ENCODE results near the gene CLCN7. TPM values are rescaled to one million over a fixed set of nuclear protein-coding genes. Genes with fewer than 3 reads are reported as not detected.

The CLCN7 gene
- total and polyA plus RNA-seq, 2 experiments from 2014 or later = 17.4 to 53.8 TPM

GRCh38 chr16:1464196-1464893 lies 10.5 kb downstream of the CLCN7 start:
- H3K36me3 ChIP-seq (ENCODE audit: insufficient read depth) = no peaks in the 10 kb centered on the region
- TF ChIP-seq CTCF (conservative IDR thresholded peaks at IDR 0.05; ENCODE audit: low read depth in 2 of 2) (no peak), ZNF331 (CRISPR knock-in tag; IDR thresholded peaks at IDR 0.05; ENCODE audit: low read depth) (no peak), EZH2 (IDR thresholded peaks at IDR 0.05; ENCODE audit: low read depth, unreplicated experiment) (no peak), NANOG (IDR thresholded peaks at IDR 0.05; ENCODE audit: borderline replicate concordance) (no peak), ETS1 (IDR thresholded peaks at IDR 0.05) (no peak), STAT1 (IDR thresholded peaks at IDR 0.05; ENCODE audit: unreplicated experiment) (no peak), POLR2AphosphoS5 (IDR thresholded peaks at IDR 0.05; ENCODE audit: low read depth) (no peak), CREB1 (CRISPR knock-in tag; IDR thresholded peaks at IDR 0.05; ENCODE audit: low read depth) (no peak), ZNF114 (CRISPR knock-in tag; IDR thresholded peaks at IDR 0.05) (no peak), EZH2phosphoT487 (IDR thresholded peaks at IDR 0.05; ENCODE audit: unreplicated experiment) (no peak), JUNB (IDR thresholded peaks at IDR 0.05; ENCODE audit: unreplicated experiment) (no peak)
- TF ChIP-seq, protein P1, sequence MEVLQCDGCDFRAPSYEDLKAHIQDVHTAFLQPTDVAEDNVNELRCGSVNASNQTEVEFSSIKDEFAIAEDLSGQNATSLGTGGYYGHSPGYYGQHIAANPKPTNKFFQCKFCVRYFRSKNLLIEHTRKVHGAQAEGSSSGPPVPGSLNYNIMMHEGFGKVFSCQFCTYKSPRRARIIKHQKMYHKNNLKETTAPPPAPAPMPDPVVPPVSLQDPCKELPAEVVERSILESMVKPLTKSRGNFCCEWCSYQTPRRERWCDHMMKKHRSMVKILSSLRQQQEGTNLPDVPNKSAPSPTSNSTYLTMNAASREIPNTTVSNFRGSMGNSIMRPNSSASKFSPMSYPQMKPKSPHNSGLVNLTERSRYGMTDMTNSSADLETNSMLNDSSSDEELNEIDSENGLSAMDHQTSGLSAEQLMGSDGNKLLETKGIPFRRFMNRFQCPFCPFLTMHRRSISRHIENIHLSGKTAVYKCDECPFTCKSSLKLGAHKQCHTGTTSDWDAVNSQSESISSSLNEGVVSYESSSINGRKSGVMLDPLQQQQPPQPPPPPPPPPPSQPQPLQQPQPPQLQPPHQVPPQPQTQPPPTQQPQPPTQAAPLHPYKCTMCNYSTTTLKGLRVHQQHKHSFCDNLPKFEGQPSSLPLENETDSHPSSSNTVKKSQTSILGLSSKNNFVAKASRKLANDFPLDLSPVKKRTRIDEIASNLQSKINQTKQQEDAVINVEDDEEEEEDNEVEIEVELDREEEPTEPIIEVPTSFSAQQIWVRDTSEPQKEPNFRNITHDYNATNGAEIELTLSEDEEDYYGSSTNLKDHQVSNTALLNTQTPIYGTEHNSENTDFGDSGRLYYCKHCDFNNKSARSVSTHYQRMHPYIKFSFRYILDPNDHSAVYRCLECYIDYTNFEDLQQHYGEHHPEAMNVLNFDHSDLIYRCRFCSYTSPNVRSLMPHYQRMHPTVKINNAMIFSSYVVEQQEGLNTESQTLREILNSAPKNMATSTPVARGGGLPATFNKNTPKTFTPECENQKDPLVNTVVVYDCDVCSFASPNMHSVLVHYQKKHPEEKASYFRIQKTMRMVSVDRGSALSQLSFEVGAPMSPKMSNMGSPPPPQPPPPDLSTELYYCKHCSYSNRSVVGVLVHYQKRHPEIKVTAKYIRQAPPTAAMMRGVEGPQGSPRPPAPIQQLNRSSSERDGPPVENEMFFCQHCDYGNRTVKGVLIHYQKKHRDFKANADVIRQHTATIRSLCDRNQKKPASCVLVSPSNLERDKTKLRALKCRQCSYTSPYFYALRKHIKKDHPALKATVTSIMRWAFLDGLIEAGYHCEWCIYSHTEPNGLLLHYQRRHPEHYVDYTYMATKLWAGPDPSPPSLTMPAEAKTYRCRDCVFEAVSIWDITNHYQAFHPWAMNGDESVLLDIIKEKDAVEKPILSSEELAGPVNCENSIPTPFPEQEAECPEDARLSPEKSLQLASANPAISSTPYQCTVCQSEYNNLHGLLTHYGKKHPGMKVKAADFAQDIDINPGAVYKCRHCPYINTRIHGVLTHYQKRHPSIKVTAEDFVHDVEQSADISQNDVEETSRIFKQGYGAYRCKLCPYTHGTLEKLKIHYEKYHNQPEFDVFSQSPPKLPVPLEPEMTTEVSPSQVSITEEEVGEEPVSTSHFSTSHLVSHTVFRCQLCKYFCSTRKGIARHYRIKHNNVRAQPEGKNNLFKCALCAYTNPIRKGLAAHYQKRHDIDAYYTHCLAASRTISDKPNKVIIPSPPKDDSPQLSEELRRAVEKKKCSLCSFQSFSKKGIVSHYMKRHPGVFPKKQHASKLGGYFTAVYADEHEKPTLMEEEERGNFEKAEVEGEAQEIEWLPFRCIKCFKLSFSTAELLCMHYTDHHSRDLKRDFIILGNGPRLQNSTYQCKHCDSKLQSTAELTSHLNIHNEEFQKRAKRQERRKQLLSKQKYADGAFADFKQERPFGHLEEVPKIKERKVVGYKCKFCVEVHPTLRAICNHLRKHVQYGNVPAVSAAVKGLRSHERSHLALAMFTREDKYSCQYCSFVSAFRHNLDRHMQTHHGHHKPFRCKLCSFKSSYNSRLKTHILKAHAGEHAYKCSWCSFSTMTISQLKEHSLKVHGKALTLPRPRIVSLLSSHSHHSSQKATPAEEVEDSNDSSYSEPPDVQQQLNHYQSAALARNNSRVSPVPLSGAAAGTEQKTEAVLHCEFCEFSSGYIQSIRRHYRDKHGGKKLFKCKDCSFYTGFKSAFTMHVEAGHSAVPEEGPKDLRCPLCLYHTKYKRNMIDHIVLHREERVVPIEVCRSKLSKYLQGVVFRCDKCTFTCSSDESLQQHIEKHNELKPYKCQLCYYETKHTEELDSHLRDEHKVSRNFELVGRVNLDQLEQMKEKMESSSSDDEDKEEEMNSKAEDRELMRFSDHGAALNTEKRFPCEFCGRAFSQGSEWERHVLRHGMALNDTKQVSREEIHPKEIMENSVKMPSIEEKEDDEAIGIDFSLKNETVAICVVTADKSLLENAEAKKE (CRISPR knock-in tag; IDR thresholded peaks at IDR 0.05) = no peak
- TF ChIP-seq, protein P2, sequence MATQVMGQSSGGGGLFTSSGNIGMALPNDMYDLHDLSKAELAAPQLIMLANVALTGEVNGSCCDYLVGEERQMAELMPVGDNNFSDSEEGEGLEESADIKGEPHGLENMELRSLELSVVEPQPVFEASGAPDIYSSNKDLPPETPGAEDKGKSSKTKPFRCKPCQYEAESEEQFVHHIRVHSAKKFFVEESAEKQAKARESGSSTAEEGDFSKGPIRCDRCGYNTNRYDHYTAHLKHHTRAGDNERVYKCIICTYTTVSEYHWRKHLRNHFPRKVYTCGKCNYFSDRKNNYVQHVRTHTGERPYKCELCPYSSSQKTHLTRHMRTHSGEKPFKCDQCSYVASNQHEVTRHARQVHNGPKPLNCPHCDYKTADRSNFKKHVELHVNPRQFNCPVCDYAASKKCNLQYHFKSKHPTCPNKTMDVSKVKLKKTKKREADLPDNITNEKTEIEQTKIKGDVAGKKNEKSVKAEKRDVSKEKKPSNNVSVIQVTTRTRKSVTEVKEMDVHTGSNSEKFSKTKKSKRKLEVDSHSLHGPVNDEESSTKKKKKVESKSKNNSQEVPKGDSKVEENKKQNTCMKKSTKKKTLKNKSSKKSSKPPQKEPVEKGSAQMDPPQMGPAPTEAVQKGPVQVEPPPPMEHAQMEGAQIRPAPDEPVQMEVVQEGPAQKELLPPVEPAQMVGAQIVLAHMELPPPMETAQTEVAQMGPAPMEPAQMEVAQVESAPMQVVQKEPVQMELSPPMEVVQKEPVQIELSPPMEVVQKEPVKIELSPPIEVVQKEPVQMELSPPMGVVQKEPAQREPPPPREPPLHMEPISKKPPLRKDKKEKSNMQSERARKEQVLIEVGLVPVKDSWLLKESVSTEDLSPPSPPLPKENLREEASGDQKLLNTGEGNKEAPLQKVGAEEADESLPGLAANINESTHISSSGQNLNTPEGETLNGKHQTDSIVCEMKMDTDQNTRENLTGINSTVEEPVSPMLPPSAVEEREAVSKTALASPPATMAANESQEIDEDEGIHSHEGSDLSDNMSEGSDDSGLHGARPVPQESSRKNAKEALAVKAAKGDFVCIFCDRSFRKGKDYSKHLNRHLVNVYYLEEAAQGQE (IDR thresholded peaks at IDR 0.05; ENCODE audit: unreplicated experiment) = no peak
- H3K27ac ChIP-seq (ENCODE audit: low read depth) = no peak overlapping the region
- peaks cover 25% of the 10 kb centered on the region for H3K79me2 ChIP-seq (replicated peaks; ENCODE audit: insufficient read depth)
- H3K4me1 Mint-ChIP-seq = no peaks in the 10 kb centered on the region
- H3K27me3 Mint-ChIP-seq (ENCODE audit: insufficient read depth, low read depth, poor library complexity) = no peaks in the 10 kb centered on the region
- no peaks in the 10 kb centered on the region for H3K9me2 ChIP-seq (ENCODE audit: insufficient read depth)
- no peaks in the 10 kb centered on the region for H3K9me3 Mint-ChIP-seq
- no peaks in the 10 kb centered on the region for H3F3A ChIP-seq (replicated peaks; ENCODE audit: low read depth)
- peaks cover 5% of the 10 kb centered on the region; the same call in 2 of the 3 replicates for H3K36me3 Mint-ChIP-seq (ENCODE audit: low read depth)
- H3K27me3 ChIP-seq (ENCODE audit: insufficient read depth) = no peaks in the 10 kb centered on the region
- peaks cover 14% of the 10 kb centered on the region for H4K20me1 ChIP-seq (replicated peaks; ENCODE audit: insufficient read depth)
- no peak overlapping the region for H2AFZ ChIP-seq
- DNase-seq (ENCODE audit: low spot score) (no peak), ATAC-seq (no peak)
- no peak overlapping the region for H3K4me2 ChIP-seq
- no peak overlapping the region for H3K4me3 Mint-ChIP-seq
- no peak overlapping the region for H3K27ac Mint-ChIP-seq
- H3K4me1 ChIP-seq (ENCODE audit: insufficient read depth) = no peaks in the 10 kb centered on the region
- H3K4me3 ChIP-seq = no peak overlapping the region

Measured in GM23338 (cell line).